HepG2 (cell line): Measurements from ENCODE around the gene PSRC1. TPM values are rescaled to one million over a fixed set of nuclear protein-coding genes. Genes with fewer than 3 reads are reported as not detected.

ENCODE experiments used
- ATAC-seq: fragments of 200-7000 bp; cut with Tn5 transposase; 3 replicates; pipeline ENCODE4 v1.9.1; 2020; ENCODE audit warnings: mild to moderate bottlenecking, moderate library complexity
- BruUV-seq: library from RNA; stranded (reverse); fragments of 400-500 nt; replicated peaks from 2 replicates; lab custom pipeline; 2021; lab: Mats Ljungman, UMichigan
- CTCF ChIA-PET: fragments of 300-600 bp; formaldehyde crosslinking; extraction: SDS; loops from one replicate; lab custom pipeline; 2021; ENCODE audit warnings: low total read pairs, inconsistent platforms, low intra/inter-chr PET ratio; lab: Yijun Ruan, JAX
- POLR2A ChIA-PET: fragments of 350-600 bp; sonication (Branson Sonifier 250); formaldehyde crosslinking; loops from one replicate; lab custom pipeline; 2020; ENCODE audit warnings: antibody characterized with exemption, inconsistent platforms; lab: Yijun Ruan, JAX
- DNase-seq: peaks from one replicate; pipeline ENCODE4 v3.0.0-alpha.2; 2015; ENCODE audit warnings: low spot score
- FAIRE-seq: peaks from 3 replicates; lab custom pipeline; 2011; peaks lifted over from hg19 to GRCh38; lab: Jason Lieb, UNC
- H2AFZ ChIP-seq: one replicate; pipeline ENCODE4 v1.6.1; 2011; ENCODE audit warnings: low read length, inconsistent platforms
- H3K27ac ChIP-seq: fragments of 300-600 bp; 3 replicates; pipeline ENCODE4 v1.8.0; 2011; ENCODE audit warnings: mixed run types, mild to moderate bottlenecking, mixed read lengths, low read length, inconsistent platforms; ENCODE audit not compliant: insufficient read depth; ENCODE audit errors: extremely low read length
- H3K27me3 ChIP-seq, 2 experiments: fragments of 200-600 bp in 1 of 2; 2 replicates in 1 of 2; 3 replicates in 1 of 2; pipeline versions ENCODE4 v1.6.0 to v1.8.0; 2011; ENCODE audit warnings: low read length in 2 of 2, mild to moderate bottlenecking in 2 of 2, moderate library complexity in 2 of 2, inconsistent platforms in 1 of 2; ENCODE audit not compliant: insufficient read depth in 2 of 2, control insufficient read depth in 1 of 2
- H3K36me3 ChIP-seq, 2 experiments: fragments of 200-600 bp in 1 of 2; replicated peaks in 1 of 2; 2 replicates in 1 of 2; 3 replicates in 1 of 2; pipeline versions ENCODE4 v1.5.1 to v1.8.0; 2011; ENCODE audit warnings: low read length in 2 of 2, inconsistent platforms in 1 of 2; ENCODE audit not compliant: insufficient read depth in 2 of 2, control insufficient read depth in 1 of 2
- H3K4me1 ChIP-seq: 2 replicates; pipeline ENCODE4 v1.5.1; 2012; ENCODE audit warnings: low read length, inconsistent platforms; ENCODE audit not compliant: insufficient read depth
- H3K4me2 ChIP-seq: 2 replicates; pipeline ENCODE4 v1.6.0; 2011; ENCODE audit warnings: low read depth, low read length, inconsistent platforms
- H3K4me3 ChIP-seq, 3 experiments: fragments of 200-600 bp in 1 of 3; sonication (generic), shearing (Covaris generic) in 1 of 3; replicated peaks in 1 of 3; 2 replicates each; pipeline ENCODE4 v1.5.1; 2011 to 2016; ENCODE audit warnings: low read length in 3 of 3, inconsistent platforms in 2 of 3, low read depth in 2 of 3, mild to moderate bottlenecking in 2 of 3, control low read depth in 1 of 3, mixed read lengths in 1 of 3; ENCODE audit not compliant: insufficient read depth in 1 of 3
- H3K79me2 ChIP-seq: one replicate; pipeline ENCODE4 v1.6.1; 2011; ENCODE audit warnings: low read length, inconsistent platforms; ENCODE audit not compliant: insufficient read depth
- H3K9ac ChIP-seq: 2 replicates; pipeline ENCODE4 v1.6.0; 2011; ENCODE audit warnings: mild to moderate bottlenecking, low read depth, low read length, inconsistent platforms; ENCODE audit not compliant: insufficient read depth
- H3K9me3 ChIP-seq: 2 replicates; pipeline ENCODE4 v1.5.1; 2012; ENCODE audit warnings: mild to moderate bottlenecking, low read length
- H4K20me1 ChIP-seq: 2 replicates; pipeline ENCODE4 v1.6.0; 2011; ENCODE audit warnings: inconsistent platforms, mild to moderate bottlenecking, low read length, moderate library complexity; ENCODE audit not compliant: insufficient read depth
- CENPT ChIP-seq: sonication (generic); formaldehyde crosslinking; IDR thresholded peaks from 2 replicates; pipeline ENCODE4 v1.8.0; 2022; ENCODE audit warnings: low read depth, mild to moderate bottlenecking, moderate library complexity, missing genetic modification reagents
- FOXJ3 ChIP-seq: sonication (generic); formaldehyde crosslinking; IDR thresholded peaks from 2 replicates; pipeline ENCODE4 v1.4.0; 2020; ENCODE audit warnings: missing genetic modification reagents, mild to moderate bottlenecking, borderline replicate concordance
- GATAD1 ChIP-seq: IDR thresholded peaks from 2 replicates; pipeline ENCODE4 v1.6.1; 2016; ENCODE audit warnings: missing genetic modification reagents, missing compliant biosample characterization
- GLI4 ChIP-seq: sonication (generic); formaldehyde crosslinking; IDR thresholded peaks from 2 replicates; pipeline ENCODE4 v1.5.1; 2020; ENCODE audit warnings: missing genetic modification reagents, mild to moderate bottlenecking, moderate library complexity, borderline replicate concordance
- HMGA1 ChIP-seq: sonication (generic); formaldehyde crosslinking; conservative IDR thresholded peaks from 2 replicates; pipeline ENCODE4 v1.4.0; 2020; ENCODE audit warnings: missing genetic modification reagents
- JUND ChIP-seq: sonication (generic); formaldehyde crosslinking; IDR thresholded peaks from 2 replicates; pipeline ENCODE4 v1.8.0; 2022; ENCODE audit warnings: mild to moderate bottlenecking, missing genetic modification reagents
- NFIB ChIP-seq: sonication (generic); formaldehyde crosslinking; IDR thresholded peaks from 2 replicates; pipeline ENCODE4 v1.9.0; 2021; ENCODE audit warnings: missing genetic modification reagents, mild to moderate bottlenecking, borderline replicate concordance
- NKX3-1 ChIP-seq: sonication (generic); formaldehyde crosslinking; IDR thresholded peaks from 2 replicates; pipeline ENCODE4 v1.5.0; 2020; ENCODE audit warnings: missing genetic modification reagents
- NR3C1 ChIP-seq: sonication (generic); formaldehyde crosslinking; IDR thresholded peaks from 2 replicates; pipeline ENCODE4 v1.4.0; 2020; ENCODE audit warnings: missing genetic modification reagents
- POLR2G ChIP-seq: fragments of 200-400 bp; formaldehyde crosslinking; IDR thresholded peaks from 2 replicates; pipeline ENCODE4 v1.6.1; 2018; ENCODE audit warnings: mild to moderate bottlenecking, low read depth, low read length, moderate library complexity
- PPARG ChIP-seq: conservative IDR thresholded peaks from 2 replicates; pipeline ENCODE4 v1.6.1; 2016; ENCODE audit warnings: missing biosample characterization, missing genetic modification reagents
- YY1 ChIP-seq: IDR thresholded peaks from 2 replicates; pipeline ENCODE4 v1.6.1; 2011; ENCODE audit warnings: low read length, low read depth, moderate library complexity, mild to moderate bottlenecking; ENCODE audit not compliant: insufficient read depth, insufficient replicate concordance
- ZBTB3 ChIP-seq: sonication (generic); formaldehyde crosslinking; IDR thresholded peaks from 2 replicates; pipeline ENCODE4 v1.4.0; 2020; ENCODE audit warnings: low read depth, mild to moderate bottlenecking, moderate library complexity, missing genetic modification reagents, borderline replicate concordance
- ZNF292 ChIP-seq: sonication (generic); formaldehyde crosslinking; IDR thresholded peaks from 2 replicates; pipeline ENCODE4 v1.8.1; 2022; ENCODE audit warnings: mild to moderate bottlenecking, low read depth, missing genetic modification reagents, borderline replicate concordance
- ZNF431 ChIP-seq: sonication (generic); formaldehyde crosslinking; IDR thresholded peaks from 2 replicates; pipeline ENCODE4 v1.9.0; 2022; ENCODE audit warnings: missing genetic modification reagents, low read depth, mild to moderate bottlenecking, borderline replicate concordance
- ZNF839 ChIP-seq: sonication (generic); formaldehyde crosslinking; IDR thresholded peaks from 2 replicates; pipeline ENCODE4 v1.4.0; 2020; ENCODE audit warnings: missing genetic modification reagents, mild to moderate bottlenecking, borderline replicate concordance
- WGBS: methylation state at CpG from one replicate; pipeline ENCODE4 v1.1.6; 2017; ENCODE audit warnings: low lambda C conversion rate; 5-methylcytosine and 5-hydroxymethylcytosine counted together
- in situ Hi-C: cut with HindIII; loops from 2 replicates; pipeline ENCODE4 v1.10.0; 2017; ENCODE audit warnings: low pct_unique_long_range_greater_than_20kb; ENCODE audit not compliant: extremely low pct_ligation_motif_present
- intact Hi-C: fragments of 100-400 bp; cut with micrococcal nuclease; formaldehyde crosslinking; loops from one replicate; pipeline ENCODE4 v1.10.0; 2022; ENCODE audit not compliant: unreplicated experiment
- polyA plus RNA-seq, 8 experiments: library from polyadenylated mRNA; depleted of rRNA in 3 of 8; stranded (reverse) in 7 of 8; unstranded in 1 of 8; fragments of >200 nt; fragmentation: Illumina TruSeq in 4 of 8; extraction: Trizol in 4 of 8; gene quantifications; 2 replicates each; pipeline versions ENCODE4 v1.2.1 to v1.2.3, GENCODE V29; 2011 to 2016; ENCODE audit warnings: low read depth in 4 of 8, missing spikeins in 1 of 8, mixed read lengths in 1 of 8; ENCODE audit not compliant: insufficient read depth in 1 of 8
- total RNA-seq, 5 experiments: library from RNA; depleted of rRNA; stranded (reverse); fragments of >200 nt; fragmentation: Illumina TruSeq; extraction: Trizol; gene quantifications; 2 replicates each; pipeline ENCODE4 v1.2.3, GENCODE V29; 2016; ENCODE audit warnings: low read depth in 1 of 5
- TF ChIP-seq, protein P1 (sequence below): sonication (generic); formaldehyde crosslinking; conservative IDR thresholded peaks from 2 replicates; pipeline ENCODE4 v1.4.0; 2020; ENCODE audit warnings: missing genetic modification reagents
- TF ChIP-seq, protein P2 (sequence below), 2 experiments: sonication (generic) in 1 of 2; formaldehyde crosslinking in 1 of 2; IDR thresholded peaks; 2 replicates each; pipeline versions ENCODE4 v1.5.1 to v1.6.1; 2011 to 2020; ENCODE audit warnings: borderline replicate concordance in 1 of 2, low read depth in 1 of 2, low read length in 1 of 2, mild to moderate bottlenecking in 1 of 2, missing genetic modification reagents in 1 of 2, moderate library complexity in 1 of 2
- TF ChIP-seq, protein P3 (sequence below): sonication (generic); formaldehyde crosslinking; IDR thresholded peaks from 2 replicates; pipeline ENCODE4 v1.4.0; 2020; ENCODE audit warnings: mild to moderate bottlenecking, missing genetic modification reagents

The PSRC1 gene
- total and polyA plus RNA-seq, 2 of the 13 experiments (the other 11 are each of a cell fraction or from before 2014, with no cell fraction given): 28.6 to 30.3 TPM

DNA sequence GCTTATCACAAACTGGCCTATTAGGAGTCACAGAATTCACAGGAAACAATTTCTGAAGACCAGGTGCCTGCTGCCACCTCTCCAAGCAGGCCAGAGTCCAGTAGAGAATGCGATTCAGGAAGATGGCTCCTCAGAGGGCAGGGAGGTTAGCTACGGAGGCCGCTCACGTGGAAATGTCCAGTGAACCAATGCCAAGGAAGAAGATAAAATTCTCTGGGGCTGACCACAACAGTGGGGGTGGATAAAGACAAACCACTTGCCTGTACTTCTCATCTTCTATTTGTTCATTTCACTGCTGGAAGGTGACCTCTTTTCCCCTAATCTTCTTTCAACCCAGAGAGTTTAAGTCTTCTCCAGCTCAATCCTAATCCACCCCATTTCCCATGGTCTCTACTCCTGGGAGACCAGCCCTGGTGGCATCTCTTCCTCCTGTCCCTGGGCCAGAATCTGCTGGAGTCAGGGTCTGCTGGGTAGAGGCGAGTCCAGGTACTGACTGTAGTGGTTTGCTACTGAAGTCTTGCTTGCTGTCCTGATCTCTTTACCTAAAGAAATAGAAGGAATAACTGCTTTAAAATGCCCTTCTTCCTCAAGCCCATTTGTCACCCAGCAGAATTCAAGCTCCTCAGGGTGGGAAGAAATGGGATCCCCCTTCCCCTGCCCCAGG, 3.2 kb downstream of the PSRC1 start:
- Histone ChIP-seq H3K27ac (no peak overlapping the region), H3K4me1 (peaks cover 79% of the 10 kb centered on the region), H3K27me3 (no peaks in the 10 kb centered on the region; a peak in 1 of 5 replicates), H3K4me3 (no peak overlapping the region), H3K36me3 (peaks cover 4 to 12% of the 10 kb centered on the region in 2 experiments; a peak in 2 of 5 replicates), H3K4me2 (no peak overlapping the region), H3K9ac (no peak overlapping the region), H3K79me2 (peaks cover 18% of the 10 kb centered on the region), H4K20me1 (no peaks in the 10 kb centered on the region), H2AFZ (no peak overlapping the region), H3K9me3 (no peaks in the 10 kb centered on the region)
- ChIA-PET POLR2A (interaction anchor here (4.4 kb wide), 1 partner anchor 20 kb away, joined by 28 read pairs; no protein-coding TSS in a partner anchor), CTCF (no interaction called here)
- DNase-seq (no peak), FAIRE-seq (no peak), ATAC-seq (no peak)
- in situ Hi-C loops (no loop called here), intact Hi-C loops (loop anchor here (10.0 kb wide), 1 partner anchor 65 kb away; no protein-coding TSS in a partner anchor)
- no TSS peak for BruUV-seq
- WGBS: 95% methylated on average over 5 of the region's 5 CpGs
- TF ChIP-seq NKX3-1 (CRISPR knock-in tag) (no peak), ZNF431 (CRISPR knock-in tag) (no peak), GATAD1 (CRISPR knock-in tag) (no peak), NR3C1 (no peak), YY1 (no peak), PPARG (no peak), ZNF839 (CRISPR knock-in tag) (no peak), ZNF292 (CRISPR knock-in tag) (no peak), ZBTB3 (no peak), HMGA1 (CRISPR knock-in tag) (no peak), CENPT (CRISPR knock-in tag) (no peak), NFIB (no peak), POLR2G (no peak), JUND (no peak), FOXJ3 (CRISPR knock-in tag) (no peak), GLI4 (CRISPR knock-in tag) (no peak)
- TF ChIP-seq, protein P1, sequence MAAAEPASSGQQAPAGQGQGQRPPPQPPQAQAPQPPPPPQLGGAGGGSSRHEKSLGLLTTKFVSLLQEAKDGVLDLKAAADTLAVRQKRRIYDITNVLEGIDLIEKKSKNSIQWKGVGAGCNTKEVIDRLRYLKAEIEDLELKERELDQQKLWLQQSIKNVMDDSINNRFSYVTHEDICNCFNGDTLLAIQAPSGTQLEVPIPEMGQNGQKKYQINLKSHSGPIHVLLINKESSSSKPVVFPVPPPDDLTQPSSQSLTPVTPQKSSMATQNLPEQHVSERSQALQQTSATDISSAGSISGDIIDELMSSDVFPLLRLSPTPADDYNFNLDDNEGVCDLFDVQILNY (CRISPR knock-in tag): no peak
- TF ChIP-seq, protein P2, sequence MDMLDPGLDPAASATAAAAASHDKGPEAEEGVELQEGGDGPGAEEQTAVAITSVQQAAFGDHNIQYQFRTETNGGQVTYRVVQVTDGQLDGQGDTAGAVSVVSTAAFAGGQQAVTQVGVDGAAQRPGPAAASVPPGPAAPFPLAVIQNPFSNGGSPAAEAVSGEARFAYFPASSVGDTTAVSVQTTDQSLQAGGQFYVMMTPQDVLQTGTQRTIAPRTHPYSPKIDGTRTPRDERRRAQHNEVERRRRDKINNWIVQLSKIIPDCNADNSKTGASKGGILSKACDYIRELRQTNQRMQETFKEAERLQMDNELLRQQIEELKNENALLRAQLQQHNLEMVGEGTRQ (IDR thresholded peaks at IDR 0.05; ENCODE audit: low read depth, low read length): no peak
- TF ChIP-seq, protein P2 (CRISPR knock-in tag; IDR thresholded peaks at IDR 0.05; ENCODE audit: borderline replicate concordance): no peak
- TF ChIP-seq, protein P3, sequence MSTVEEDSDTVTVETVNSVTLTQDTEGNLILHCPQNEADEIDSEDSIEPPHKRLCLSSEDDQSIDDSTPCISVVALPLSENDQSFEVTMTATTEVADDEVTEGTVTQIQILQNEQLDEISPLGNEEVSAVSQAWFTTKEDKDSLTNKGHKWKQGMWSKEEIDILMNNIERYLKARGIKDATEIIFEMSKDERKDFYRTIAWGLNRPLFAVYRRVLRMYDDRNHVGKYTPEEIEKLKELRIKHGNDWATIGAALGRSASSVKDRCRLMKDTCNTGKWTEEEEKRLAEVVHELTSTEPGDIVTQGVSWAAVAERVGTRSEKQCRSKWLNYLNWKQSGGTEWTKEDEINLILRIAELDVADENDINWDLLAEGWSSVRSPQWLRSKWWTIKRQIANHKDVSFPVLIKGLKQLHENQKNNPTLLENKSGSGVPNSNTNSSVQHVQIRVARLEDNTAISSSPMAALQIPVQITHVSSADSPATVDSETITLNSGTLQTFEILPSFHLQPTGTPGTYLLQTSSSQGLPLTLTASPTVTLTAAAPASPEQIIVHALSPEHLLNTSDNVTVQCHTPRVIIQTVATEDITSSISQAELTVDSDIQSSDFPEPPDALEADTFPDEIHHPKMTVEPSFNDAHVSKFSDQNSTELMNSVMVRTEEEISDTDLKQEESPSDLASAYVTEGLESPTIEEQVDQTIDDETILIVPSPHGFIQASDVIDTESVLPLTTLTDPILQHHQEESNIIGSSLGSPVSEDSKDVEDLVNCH (CRISPR knock-in tag): no peak
